CD4-positive, alpha-beta T cell (primary cell): ENCODE measurements around the gene GOLGA6B. TPM values are rescaled to one million over a fixed set of nuclear protein-coding genes. Genes with fewer than 3 reads are reported as not detected.

Source experiments
- ATAC-seq: fragments of 200-7000 bp; cut with Tn5 transposase; one replicate; pipeline ENCODE4 v1.10.0; 2022; ENCODE audit warnings: mild to moderate bottlenecking; ENCODE audit not compliant: poor library complexity
- CTCF ChIA-PET: fragments of 350-600 bp; sonication (Branson Sonifier 250); formaldehyde crosslinking; loops from one replicate; lab custom pipeline; 2021; ENCODE audit warnings: antibody characterized with exemption, inconsistent platforms; lab: Charles Lee
- POLR2A ChIA-PET: fragments of 350-600 bp; sonication (Branson Sonifier 250); formaldehyde crosslinking; loops from one replicate; lab custom pipeline; 2021; ENCODE audit warnings: antibody characterized with exemption, inconsistent platforms; lab: Charles Lee
- DNase-seq, 14 experiments: peaks; one replicate each; pipeline ENCODE4 v3.0.0-alpha.2; 2013 to 2020; ENCODE audit warnings: mixed read lengths in 2 of 14
- H3K27ac ChIP-seq, 2 donors: one replicate each; pipeline versions ENCODE4 v1.5.1 to v1.7.0; 2013; ENCODE audit warnings: low read length in 2 of 2, low read depth in 1 of 2, mild to moderate bottlenecking in 1 of 2
- H3K27me3 ChIP-seq, 2 experiments: 1 replicate in 1 of 2; 2 replicates in 1 of 2; pipeline versions ENCODE4 v1.6.1 to v1.7.0; 2013; ENCODE audit warnings: low read length in 2 of 2, control low read depth in 1 of 2, mild to moderate bottlenecking in 1 of 2, moderate library complexity in 1 of 2; ENCODE audit not compliant: insufficient read depth in 2 of 2, control insufficient read depth in 1 of 2
- H3K36me3 ChIP-seq: one replicate; pipeline ENCODE4 v1.6.1; 2013; ENCODE audit warnings: low read length, control low read depth; ENCODE audit not compliant: insufficient read depth
- H3K4me1 ChIP-seq: one replicate; pipeline ENCODE4 v1.6.1; 2013; ENCODE audit warnings: low read length, control low read depth; ENCODE audit not compliant: insufficient read depth
- H3K4me3 ChIP-seq: one replicate; pipeline ENCODE4 v1.5.1; 2013; ENCODE audit warnings: mild to moderate bottlenecking, low read length, moderate library complexity
- H3K9me3 ChIP-seq, 2 experiments: 1 replicate in 1 of 2; 2 replicates in 1 of 2; pipeline versions ENCODE4 v1.6.1 to v1.7.0; 2013; ENCODE audit warnings: low read length in 2 of 2, mild to moderate bottlenecking in 2 of 2, control low read depth in 1 of 2, moderate library complexity in 1 of 2; ENCODE audit not compliant: control insufficient read depth in 1 of 2, insufficient read depth in 1 of 2
- H3K27ac Mint-ChIP-seq: one replicate; pipeline ENCODE4 v1.8.0; 2020; ENCODE audit warnings: mixed read lengths
- H3K27me3 Mint-ChIP-seq: one replicate; pipeline ENCODE4 v1.8.0; 2021; ENCODE audit warnings: mixed read lengths
- H3K36me3 Mint-ChIP-seq: one replicate; pipeline ENCODE4 v1.8.0; 2021; ENCODE audit warnings: low read depth, mixed read lengths
- H3K4me1 Mint-ChIP-seq: one replicate; pipeline ENCODE4 v1.8.0; 2021; ENCODE audit warnings: low read depth, mixed read lengths
- H3K4me3 Mint-ChIP-seq: one replicate; pipeline ENCODE4 v1.8.0; 2020; ENCODE audit warnings: mild to moderate bottlenecking, mixed read lengths
- H3K9me3 Mint-ChIP-seq: one replicate; pipeline ENCODE4 v1.8.0; 2020; ENCODE audit warnings: mixed read lengths
- CTCF ChIP-seq: fragments of 200-600 bp; IDR thresholded peaks from one replicate; pipeline ENCODE4 v1.8.0; 2022; ENCODE audit warnings: antibody characterized with exemption, mild to moderate bottlenecking
- intact Hi-C, 2 experiments: fragments of 100-400 bp; cut with DNase I in 1 of 2; cut with micrococcal nuclease in 1 of 2; formaldehyde crosslinking; loops; one replicate each; pipeline versions ENCODE4 v1.15.1 to v1.9.0; 2023 to 2025; cut with DNase I, micrococcal nuclease
- total RNA-seq, 174 experiments: library from RNA in 2 of 174; stranded (reverse) in 2 of 174; gene quantifications; one replicate each; pipeline ENCODE4 v1.2.3 and lab custom pipeline; 2021 to 2026

The GOLGA6B gene
- total RNA-seq, 2 experiments from 2014 or later, result 0.22 TPM; not detected in 1

GRCh38 chr15:72680931-72681330 lies 26.4 kb downstream of the GOLGA6B start:
- ATAC-seq (no peak), DNase-seq (no peak)
- H3K9me3 Mint-ChIP-seq, result no peaks in the 10 kb centered on the region
- CTCF ChIA-PET, result interaction anchor here (2.6 kb wide), 1 partner anchor 10 kb away, joined by 7 read pairs; no protein-coding TSS in a partner anchor
- Histone ChIP-seq H3K9me3 (no peaks in the 10 kb centered on the region), H3K27ac (no peak overlapping the region), H3K4me3 (no peak overlapping the region), H3K36me3 (no peaks in the 10 kb centered on the region), H3K27me3 (peaks cover 0 to 5% of the 10 kb centered on the region in 2 experiments), H3K4me1 (peaks cover 9% of the 10 kb centered on the region)
- intact Hi-C loops, result no loop called here
- peaks cover under 1% of the 10 kb centered on the region for H3K36me3 Mint-ChIP-seq
- no peak overlapping the region for H3K4me3 Mint-ChIP-seq
- H3K27ac Mint-ChIP-seq, result no peak overlapping the region
- POLR2A ChIA-PET, result interaction anchor here (1.0 kb wide), 1 partner anchor 305 kb away, joined by 4 read pairs; the partner anchor contains the start of gene HEXA
- H3K27me3 Mint-ChIP-seq, result peaks cover 16% of the 10 kb centered on the region
- no peak for TF ChIP-seq CTCF
- peaks cover 9% of the 10 kb centered on the region for H3K4me1 Mint-ChIP-seq

- Mint-ChIP-seq H3K9me3 (no peaks in the 10 kb centered on the region), H3K36me3 (peaks cover 7% of the 10 kb centered on the region), H3K4me3 (peak overlapping the region; percentile 78), H3K4me1 (peaks cover 18% of the 10 kb centered on the region), H3K27ac (no peak overlapping the region), H3K27me3 (peaks cover 3% of the 10 kb centered on the region)
- H3K4me1 ChIP-seq, result peaks cover 17% of the 10 kb centered on the region
- no peak overlapping the region for H3K4me3 ChIP-seq
- ATAC-seq (no peak), DNase-seq (no peak)
- no peaks in the 10 kb centered on the region for H3K36me3 ChIP-seq
- H3K27ac ChIP-seq, result no peak overlapping the region
- peaks cover 0 to 5% of the 10 kb centered on the region in 2 experiments for H3K27me3 ChIP-seq
- no peaks in the 10 kb centered on the region for H3K9me3 ChIP-seq
- ChIA-PET CTCF (interaction anchor here (2.6 kb wide), 1 partner anchor 12 kb away, joined by 7 read pairs; no protein-coding TSS in a partner anchor), POLR2A (no interaction called here)
- intact Hi-C loops, result no loop called here
- TF ChIP-seq CTCF, result no peak
Measured at GRCh38 chr15:72682772-72683171, 28.3 kb downstream of the GOLGA6B start.

DNA sequence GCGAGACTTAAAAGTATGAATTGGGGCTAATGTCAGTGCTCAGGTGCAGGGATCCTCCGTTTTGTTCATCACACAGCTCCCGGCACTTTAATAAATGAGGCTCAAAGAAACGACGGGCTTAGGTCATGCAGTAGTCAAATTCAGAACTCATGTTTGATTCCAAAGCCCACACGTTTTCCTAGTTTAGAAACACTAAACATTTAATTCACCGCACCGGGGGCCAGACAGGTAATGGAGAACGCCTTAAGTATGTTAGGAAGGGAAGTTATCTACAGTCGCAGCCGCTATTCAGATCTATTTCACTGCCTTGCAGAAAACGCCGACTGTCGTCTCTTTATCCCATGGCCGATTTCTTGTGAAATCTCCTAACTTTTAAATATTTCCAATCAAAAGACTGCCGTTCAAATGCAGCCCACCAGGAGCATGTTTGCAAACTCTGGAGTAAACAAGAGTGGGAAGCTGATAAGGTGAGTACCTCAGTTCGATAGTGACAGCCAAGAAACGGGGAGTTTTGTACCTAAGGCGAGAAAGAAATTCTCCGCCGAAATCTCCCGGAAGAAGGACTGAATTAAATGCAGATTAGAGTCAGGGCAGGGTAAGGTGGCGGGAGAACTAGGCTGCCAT lies 30.9 kb downstream of the GOLGA6B start:
- H3K9me3 Mint-ChIP-seq, result no peaks in the 10 kb centered on the region
- H3K4me3 Mint-ChIP-seq, result peak overlapping the region; percentile 94
- H3K27me3 Mint-ChIP-seq, result no peaks in the 10 kb centered on the region
- peak in 3 of 14 experiments; percentile 1 to 3 (median 2) for DNase-seq
- ATAC-seq, result no peak
- H3K4me1 Mint-ChIP-seq, result peaks cover 18% of the 10 kb centered on the region
- CTCF ChIA-PET, result interaction anchor here (0.8 to 1.6 kb wide), 3 partner anchors 13 to 14 kb away, joined by 3 to 11 read pairs (median 4); no protein-coding TSS in a partner anchor
- intact Hi-C loops, result loop anchor here in 1 of 2 experiments (5.0 kb wide), 3 partner anchors 413 to 568 kb away; partner anchors contain the start of genes MYO9A, PARP6, PKM and SENP8
- Histone ChIP-seq H3K9me3 (no peaks in the 10 kb centered on the region), H3K4me3 (peak overlapping the region; percentile 75), H3K4me1 (peaks cover 17% of the 10 kb centered on the region), H3K27ac (peak overlapping the region; percentile 77 to 81), H3K36me3 (no peaks in the 10 kb centered on the region), H3K27me3 (peaks cover 0 to 3% of the 10 kb centered on the region in 2 experiments)
- TF ChIP-seq CTCF, result no peak
- peak overlapping the region; percentile 96 for H3K27ac Mint-ChIP-seq
- H3K36me3 Mint-ChIP-seq, result peaks cover 7% of the 10 kb centered on the region
- POLR2A ChIA-PET, result interaction anchor here (0.9 to 1.4 kb wide), 5 partner anchors 8 to 455 kb away, joined by 3 to 11 read pairs (median 4); partner anchors contain the start of genes ADPGK and PKM
